Cardiac ventricle fibroblast (primary cell): ENCODE measurements around the gene SPINK13. TPM values are rescaled to one million over a fixed set of nuclear protein-coding genes. Genes with fewer than 3 reads are reported as not detected.

ENCODE experiments used
- total RNA-seq: library from RNA; depleted of rRNA; stranded (reverse); fragments of >200 nt; gene quantifications from 2 replicates; pipeline ENCODE4 v1.2.3, GENCODE V29; 2015

SPINK13 gene
- total RNA-seq, result 6.4 and 8.4 TPM in 2 replicates

GRCh38 chr5:148268566-148268965, at the start of gene SPINK13:
Gene SPINK13 (plus strand): TSS chr5:148268794. CDS start chr5:148270073, 1,279 bp downstream.

GRCh38 chr5:148238418-148238794, 30.2 kb upstream of the SPINK13 start, which contains the start of gene MARCOL:
Gene MARCOL (plus strand): TSS chr5:148238525. CDS start chr5:148238598, 73 bp downstream.

GRCh38 chr5:148312153-148312552, 43.6 kb downstream of the SPINK13 start, which contains the start of gene SPINK7:
Gene SPINK7 (plus strand): TSS chr5:148312423. CDS start chr5:148312484, 61 bp downstream.

GRCh38 chr5:148335259-148335658, 66.7 kb downstream of the SPINK13 start, which contains the start of gene SPINK9:
Gene SPINK9 (plus strand): TSS chr5:148335559. CDS start chr5:148335614, 55 bp downstream.

Other genes starting within 250 kb of the SPINK13 start
- not detected in 2 replicates for gene SPINK5, start 204.8 kb upstream of the SPINK13 start, total RNA-seq
- not detected in 2 replicates for gene SPINK14, start 100.2 kb upstream of the SPINK13 start, total RNA-seq
- gene SPINK6, start 65.8 kb upstream of the SPINK13 start, total RNA-seq, result 1.1 and 1.2 TPM in 2 replicates
- not detected in 2 replicates for gene MARCOL, start 30.3 kb upstream of the SPINK13 start, total RNA-seq
- not detected in 2 replicates for gene SPINK7, start 43.6 kb downstream of the SPINK13 start, total RNA-seq
- 1.4 TPM in 1 of 2 replicates, not detected in the other for gene SPINK9, start 66.8 kb downstream of the SPINK13 start, total RNA-seq
- 37.8 and 58.9 TPM in 2 replicates for gene FBXO38, start 115.2 kb downstream of the SPINK13 start, total RNA-seq